HCT116 (cell line): ENCODE data around the gene MZT2A. TPM values are rescaled to one million over a fixed set of nuclear protein-coding genes. Genes with fewer than 3 reads are reported as not detected.

Source experiments
- ATAC-seq: fragments of 200-7000 bp; cut with Tn5 transposase; 2 replicates; pipeline ENCODE4 v1.9.1; 2020; ENCODE audit warnings: mild to moderate bottlenecking, moderate library complexity
- BruUV-seq: library from RNA; stranded (reverse); fragments of 400-500 nt; replicated peaks from 2 replicates; lab custom pipeline; 2021; lab: Mats Ljungman, UMichigan
- CTCF ChIA-PET: fragments of 300-600 bp; sonication (Branson Sonifier 250); formaldehyde crosslinking; loops from one replicate; lab custom pipeline; 2021; ENCODE audit warnings: antibody characterized with exemption; lab: Charles Lee
- POLR2A ChIA-PET: fragments of 300-600, 350-600 bp; sonication (Branson Sonifier 250); formaldehyde crosslinking; loops from one replicate; lab custom pipeline; 2021; ENCODE audit warnings: antibody characterized with exemption; lab: Charles Lee
- RAD21 ChIA-PET, 2 experiments: fragments of 300-600 bp; sonication (Branson Sonifier 250); formaldehyde crosslinking; loops; one replicate each; lab custom pipeline; 2023; ENCODE audit warnings: low total read pairs in 2 of 2; ENCODE audit not compliant: uncharacterized antibody in 2 of 2, unreplicated experiment in 2 of 2, low non-redundant PET in 1 of 2; lab: Charles Lee
- DNase-seq: peaks from one replicate; pipeline ENCODE4 v3.0.0-alpha.2; 2010; ENCODE audit warnings: low read depth, low spot score
- H2AFZ ChIP-seq: fragments of 200-600 bp; shearing (Covaris generic), sonication (generic); 2 replicates; pipeline ENCODE4 v1.6.1; 2017; ENCODE audit warnings: low read depth, mixed run types, mixed read lengths, antibody characterized with exemption, low read length; ENCODE audit not compliant: poor library complexity, severe bottlenecking
- H3K27ac ChIP-seq: 2 replicates; pipeline ENCODE4 v1.5.1; 2012; ENCODE audit warnings: low read depth, low read length
- H3K27me3 ChIP-seq: fragments of 200-600 bp; sonication (generic); 2 replicates; pipeline ENCODE4 v1.6.1; 2016; ENCODE audit warnings: mixed run types, low read length, mixed read lengths; ENCODE audit not compliant: insufficient read depth
- H3K36me3 ChIP-seq, 2 experiments: fragments of 200-500 bp in 1 of 2; fragments of 200-600 bp in 1 of 2; sonication (Bioruptor generic) in 1 of 2; sonication (generic) in 1 of 2; 2 replicates each; pipeline versions ENCODE4 v1.5.1 to v1.6.1; 2014 to 2016; ENCODE audit warnings: low read length in 2 of 2, inconsistent platforms in 1 of 2, mixed read lengths in 1 of 2, mixed run types in 1 of 2; ENCODE audit not compliant: insufficient read depth in 2 of 2, control insufficient read depth in 1 of 2
- H3K4me1 ChIP-seq, 2 experiments: fragments of 200-600 bp in 1 of 2; sonication (generic) in 1 of 2; 2 replicates each; pipeline versions ENCODE4 v1.5.1 to v1.6.1; 2012 to 2017; ENCODE audit warnings: low read length in 2 of 2, inconsistent platforms in 1 of 2, mild to moderate bottlenecking in 1 of 2, mixed read lengths in 1 of 2, mixed run types in 1 of 2, moderate library complexity in 1 of 2; ENCODE audit not compliant: insufficient read depth in 2 of 2, control insufficient read depth in 1 of 2
- H3K4me2 ChIP-seq: fragments of 200-600 bp; sonication (generic); 2 replicates; pipeline ENCODE4 v1.6.1; 2017; ENCODE audit warnings: mixed run types, low read length, mixed read lengths
- H3K4me3 ChIP-seq, 2 experiments: fragments of 200-600 bp in 1 of 2; sonication (generic) in 1 of 2; replicated peaks in 1 of 2; 2 replicates each; pipeline ENCODE4 v1.5.1; 2011 to 2016; ENCODE audit warnings: low read length in 2 of 2, control low read depth in 1 of 2, low read depth in 1 of 2, mild to moderate bottlenecking in 1 of 2, mixed read lengths in 1 of 2, mixed run types in 1 of 2
- H3K79me2 ChIP-seq: fragments of 200-600 bp; sonication (generic); 2 replicates; pipeline ENCODE4 v1.6.1; 2017; ENCODE audit warnings: mild to moderate bottlenecking, mixed run types, low read length, moderate library complexity, mixed read lengths; ENCODE audit not compliant: insufficient read depth
- H3K9ac ChIP-seq: fragments of 200-600 bp; sonication (generic); 2 replicates; pipeline ENCODE4 v1.6.1; 2016; ENCODE audit warnings: low read length, mixed read lengths
- H3K9me2 ChIP-seq: fragments of 200-600 bp; sonication (generic), shearing (Covaris generic); 2 replicates; pipeline ENCODE4 v1.6.1; 2017; ENCODE audit warnings: mixed run types, mild to moderate bottlenecking, moderate library complexity; ENCODE audit not compliant: insufficient read depth
- H3K9me3 ChIP-seq, 2 experiments: fragments of 200-500 bp in 1 of 2; fragments of 200-600 bp in 1 of 2; sonication (Bioruptor generic) in 1 of 2; sonication (generic) in 1 of 2; 2 replicates each; pipeline ENCODE4 v1.6.1; 2014 to 2017; ENCODE audit warnings: low read length in 2 of 2, mixed read lengths in 2 of 2, inconsistent platforms in 1 of 2, low read depth in 1 of 2, mild to moderate bottlenecking in 1 of 2, mixed run types in 1 of 2, moderate library complexity in 1 of 2; ENCODE audit not compliant: control insufficient read depth in 1 of 2, insufficient read depth in 1 of 2
- H4K20me1 ChIP-seq: fragments of 200-600 bp; sonication (generic), shearing (Covaris generic); 2 replicates; pipeline ENCODE4 v1.6.1; 2017; ENCODE audit warnings: mixed run types, mild to moderate bottlenecking, moderate library complexity; ENCODE audit not compliant: insufficient read depth
- CBX3 ChIP-seq: IDR thresholded peaks from 2 replicates; pipeline ENCODE4 v1.6.1; 2012; ENCODE audit warnings: low read depth
- CEBPB ChIP-seq: IDR thresholded peaks from 2 replicates; pipeline ENCODE4 v1.6.1; 2012; ENCODE audit warnings: low read depth
- ELF1 ChIP-seq: IDR thresholded peaks from 2 replicates; pipeline ENCODE4 v1.6.1; 2012; ENCODE audit warnings: low read depth, borderline replicate concordance
- EZH2 ChIP-seq: fragments of 200-600 bp; sonication (generic); IDR thresholded peaks from 2 replicates; pipeline ENCODE4 v1.6.1; 2017; ENCODE audit warnings: antibody characterized with exemption, mixed run types
- EZH2phosphoT487 ChIP-seq: fragments of 200-600 bp; IDR thresholded peaks from 2 replicates; pipeline ENCODE4 v1.6.1; 2018; ENCODE audit warnings: antibody characterized with exemption, borderline replicate concordance
- FOSL1 ChIP-seq: IDR thresholded peaks from 2 replicates; pipeline ENCODE4 v1.6.1; 2012; ENCODE audit warnings: low read depth
- JUND ChIP-seq: IDR thresholded peaks from 2 replicates; pipeline ENCODE4 v1.6.1; 2012
- POLR2AphosphoS5 ChIP-seq: IDR thresholded peaks from 2 replicates; pipeline ENCODE4 v1.6.1; 2011; ENCODE audit warnings: mild to moderate bottlenecking, low read depth, low read length, moderate library complexity
- RAD21 ChIP-seq: IDR thresholded peaks from 2 replicates; pipeline ENCODE4 v1.6.1; 2012; ENCODE audit warnings: low read depth, mild to moderate bottlenecking
- SIN3A ChIP-seq: IDR thresholded peaks from 2 replicates; pipeline ENCODE4 v1.6.1; 2012; ENCODE audit warnings: low read depth
- SP1 ChIP-seq: IDR thresholded peaks from 2 replicates; pipeline ENCODE4 v1.6.1; 2012; ENCODE audit warnings: low read depth
- SRF ChIP-seq: IDR thresholded peaks from 2 replicates; pipeline ENCODE4 v1.6.1; 2012; ENCODE audit warnings: low read depth
- TCF7L2 ChIP-seq: IDR thresholded peaks from 2 replicates; pipeline ENCODE4 v1.7.0; 2011; ENCODE audit warnings: borderline replicate concordance, inconsistent platforms; ENCODE audit not compliant: insufficient read depth, insufficient read length; ENCODE audit errors: extremely low read depth
- YY1 ChIP-seq: IDR thresholded peaks from 2 replicates; pipeline ENCODE4 v1.6.1; 2011; ENCODE audit warnings: low read length, low read depth, moderate library complexity, mild to moderate bottlenecking; ENCODE audit not compliant: insufficient replicate concordance; ENCODE audit errors: extremely low read depth
- ZFX ChIP-seq: fragments of 450-650 bp; IDR thresholded peaks from 2 replicates; pipeline ENCODE4 v1.6.1; 2017
- ZNF274 ChIP-seq: fragments of 200-500 bp; sonication (Bioruptor generic); IDR thresholded peaks from 2 replicates; pipeline ENCODE4 v1.6.1; 2014; ENCODE audit warnings: mild to moderate bottlenecking, low read depth, low read length, inconsistent platforms
- intact Hi-C: fragments of 100-400 bp; cut with micrococcal nuclease; formaldehyde crosslinking; loops from 2 replicates; pipeline ENCODE4 v1.10.0; 2022
- total RNA-seq: library from RNA; stranded (reverse); gene quantifications from one replicate; pipeline ENCODE4 v1.2.1, GENCODE V29; 2021; ENCODE audit not compliant: unreplicated experiment
- TF ChIP-seq, protein P1 (sequence below): IDR thresholded peaks from 2 replicates; pipeline ENCODE4 v1.6.1; 2011; ENCODE audit warnings: mild to moderate bottlenecking, low read length, moderate library complexity; ENCODE audit not compliant: insufficient replicate concordance; ENCODE audit errors: extremely low read depth
- TF ChIP-seq, protein P2 (sequence below): IDR thresholded peaks from 2 replicates; pipeline ENCODE4 v1.6.1; 2012; ENCODE audit warnings: low read depth
- TF ChIP-seq, protein P3 (sequence below): IDR thresholded peaks from 2 replicates; pipeline ENCODE4 v1.6.1; 2012
- TF ChIP-seq, protein P4 (sequence below): IDR thresholded peaks from 2 replicates; pipeline ENCODE4 v1.6.1; 2012

The MZT2A gene
- total RNA-seq, 1 experiment from 2014 or later: 203 TPM

DNA sequence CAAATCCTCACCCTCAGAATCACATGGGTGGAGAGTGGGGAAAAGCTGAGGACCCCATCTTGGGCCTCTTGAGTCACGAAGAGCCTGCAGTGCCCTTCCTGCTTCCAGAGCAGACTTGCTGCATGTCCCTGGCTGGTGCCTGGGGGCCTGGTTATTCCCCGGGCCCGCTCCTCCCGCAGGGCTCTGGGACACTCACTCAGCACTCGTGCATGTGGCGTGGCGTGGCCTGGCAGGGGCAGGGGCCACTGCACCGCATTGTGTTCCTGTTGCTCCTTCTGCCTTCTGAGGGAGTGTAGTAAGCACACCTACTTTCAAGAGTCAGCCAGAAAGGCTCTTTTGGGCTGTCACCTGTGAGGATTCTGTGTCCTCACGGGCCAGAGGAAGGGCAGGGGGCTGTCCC, 17.4 kb upstream of the MZT2A start:
- Histone ChIP-seq H4K20me1 (no peaks in the 10 kb centered on the region), H3K9me2 (no peaks in the 10 kb centered on the region), H3K4me3 (no peak overlapping the region), H3K4me2 (no peak overlapping the region), H3K4me1 (no peaks in the 10 kb centered on the region), H3K27me3 (no peaks in the 10 kb centered on the region), H2AFZ (no peak overlapping the region), H3K27ac (no peak overlapping the region), H3K79me2 (no peaks in the 10 kb centered on the region), H3K36me3 (peaks cover 12 to 13% of the 10 kb centered on the region in 2 experiments; a peak in 2 of 4 replicates), H3K9me3 (no peaks in the 10 kb centered on the region), H3K9ac (no peak overlapping the region)
- no peak for ATAC-seq
- ChIA-PET CTCF (no interaction called here), RAD21 (no interaction called here), POLR2A (no interaction called here)
- TF ChIP-seq CEBPB (no peak), SP1 (no peak), SRF (no peak), EZH2phosphoT487 (no peak), EZH2 (no peak), ZFX (no peak), CBX3 (no peak), JUND (no peak), TCF7L2 (no peak), YY1 (no peak), SIN3A (no peak), RAD21 (no peak), FOSL1 (no peak), POLR2AphosphoS5 (no peak), ZNF274 (no peak), ELF1 (no peak)
- TF ChIP-seq, protein P1, sequence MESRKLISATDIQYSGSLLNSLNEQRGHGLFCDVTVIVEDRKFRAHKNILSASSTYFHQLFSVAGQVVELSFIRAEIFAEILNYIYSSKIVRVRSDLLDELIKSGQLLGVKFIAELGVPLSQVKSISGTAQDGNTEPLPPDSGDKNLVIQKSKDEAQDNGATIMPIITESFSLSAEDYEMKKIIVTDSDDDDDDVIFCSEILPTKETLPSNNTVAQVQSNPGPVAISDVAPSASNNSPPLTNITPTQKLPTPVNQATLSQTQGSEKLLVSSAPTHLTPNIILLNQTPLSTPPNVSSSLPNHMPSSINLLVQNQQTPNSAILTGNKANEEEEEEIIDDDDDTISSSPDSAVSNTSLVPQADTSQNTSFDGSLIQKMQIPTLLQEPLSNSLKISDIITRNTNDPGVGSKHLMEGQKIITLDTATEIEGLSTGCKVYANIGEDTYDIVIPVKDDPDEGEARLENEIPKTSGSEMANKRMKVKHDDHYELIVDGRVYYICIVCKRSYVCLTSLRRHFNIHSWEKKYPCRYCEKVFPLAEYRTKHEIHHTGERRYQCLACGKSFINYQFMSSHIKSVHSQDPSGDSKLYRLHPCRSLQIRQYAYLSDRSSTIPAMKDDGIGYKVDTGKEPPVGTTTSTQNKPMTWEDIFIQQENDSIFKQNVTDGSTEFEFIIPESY: no peak
- TF ChIP-seq, protein P2, sequence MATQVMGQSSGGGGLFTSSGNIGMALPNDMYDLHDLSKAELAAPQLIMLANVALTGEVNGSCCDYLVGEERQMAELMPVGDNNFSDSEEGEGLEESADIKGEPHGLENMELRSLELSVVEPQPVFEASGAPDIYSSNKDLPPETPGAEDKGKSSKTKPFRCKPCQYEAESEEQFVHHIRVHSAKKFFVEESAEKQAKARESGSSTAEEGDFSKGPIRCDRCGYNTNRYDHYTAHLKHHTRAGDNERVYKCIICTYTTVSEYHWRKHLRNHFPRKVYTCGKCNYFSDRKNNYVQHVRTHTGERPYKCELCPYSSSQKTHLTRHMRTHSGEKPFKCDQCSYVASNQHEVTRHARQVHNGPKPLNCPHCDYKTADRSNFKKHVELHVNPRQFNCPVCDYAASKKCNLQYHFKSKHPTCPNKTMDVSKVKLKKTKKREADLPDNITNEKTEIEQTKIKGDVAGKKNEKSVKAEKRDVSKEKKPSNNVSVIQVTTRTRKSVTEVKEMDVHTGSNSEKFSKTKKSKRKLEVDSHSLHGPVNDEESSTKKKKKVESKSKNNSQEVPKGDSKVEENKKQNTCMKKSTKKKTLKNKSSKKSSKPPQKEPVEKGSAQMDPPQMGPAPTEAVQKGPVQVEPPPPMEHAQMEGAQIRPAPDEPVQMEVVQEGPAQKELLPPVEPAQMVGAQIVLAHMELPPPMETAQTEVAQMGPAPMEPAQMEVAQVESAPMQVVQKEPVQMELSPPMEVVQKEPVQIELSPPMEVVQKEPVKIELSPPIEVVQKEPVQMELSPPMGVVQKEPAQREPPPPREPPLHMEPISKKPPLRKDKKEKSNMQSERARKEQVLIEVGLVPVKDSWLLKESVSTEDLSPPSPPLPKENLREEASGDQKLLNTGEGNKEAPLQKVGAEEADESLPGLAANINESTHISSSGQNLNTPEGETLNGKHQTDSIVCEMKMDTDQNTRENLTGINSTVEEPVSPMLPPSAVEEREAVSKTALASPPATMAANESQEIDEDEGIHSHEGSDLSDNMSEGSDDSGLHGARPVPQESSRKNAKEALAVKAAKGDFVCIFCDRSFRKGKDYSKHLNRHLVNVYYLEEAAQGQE: no peak
- TF ChIP-seq, protein P3, sequence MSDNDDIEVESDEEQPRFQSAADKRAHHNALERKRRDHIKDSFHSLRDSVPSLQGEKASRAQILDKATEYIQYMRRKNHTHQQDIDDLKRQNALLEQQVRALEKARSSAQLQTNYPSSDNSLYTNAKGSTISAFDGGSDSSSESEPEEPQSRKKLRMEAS: no peak
- TF ChIP-seq, protein P4, sequence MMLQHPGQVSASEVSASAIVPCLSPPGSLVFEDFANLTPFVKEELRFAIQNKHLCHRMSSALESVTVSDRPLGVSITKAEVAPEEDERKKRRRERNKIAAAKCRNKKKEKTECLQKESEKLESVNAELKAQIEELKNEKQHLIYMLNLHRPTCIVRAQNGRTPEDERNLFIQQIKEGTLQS: no peak
- intact Hi-C loops: no loop called here
- DNase-seq: no peak
- no TSS peak for BruUV-seq
